OCI-LY1 (cell line): ENCODE results near the gene SUSD6.

Experiments
- H2AFZ ChIP-seq: fragments of 200-600 bp; sonication (generic), shearing (Covaris generic); 2 replicates; pipeline ENCODE4 v1.6.0; 2014; ENCODE audit warnings: antibody characterized with exemption, mild to moderate bottlenecking, low read length
- H3F3A ChIP-seq: fragments of 200-600 bp; sonication (generic), shearing (Covaris generic); 2 replicates; pipeline ENCODE4 v1.6.0; 2014; ENCODE audit warnings: mild to moderate bottlenecking, antibody characterized with exemption, low read length, moderate library complexity; ENCODE audit not compliant: insufficient read depth
- H3K27ac ChIP-seq: fragments of 200-600 bp; sonication (generic); 2 replicates; pipeline ENCODE4 v1.5.1; 2014; ENCODE audit warnings: low read length, mixed run types, mild to moderate bottlenecking, low read depth; ENCODE audit not compliant: poor library complexity, severe bottlenecking
- H3K27me3 ChIP-seq: fragments of 200-600 bp; sonication (generic); 2 replicates; pipeline ENCODE4 v1.6.0; 2014; ENCODE audit warnings: antibody characterized with exemption, mild to moderate bottlenecking, low read length, moderate library complexity; ENCODE audit not compliant: insufficient read depth
- H3K36me3 ChIP-seq: fragments of 200-600 bp; sonication (generic); 2 replicates; pipeline ENCODE4 v1.6.1; 2014; ENCODE audit warnings: mild to moderate bottlenecking, antibody characterized with exemption, low read length, moderate library complexity, mixed read lengths; ENCODE audit not compliant: insufficient read depth
- H3K4me1 ChIP-seq: fragments of 200-600 bp; sonication (generic); 2 replicates; pipeline ENCODE4 v1.5.1; 2014; ENCODE audit warnings: mild to moderate bottlenecking, low read length, moderate library complexity; ENCODE audit not compliant: insufficient read depth, severe bottlenecking
- H3K4me2 ChIP-seq: fragments of 200-600 bp; sonication (generic), shearing (Covaris generic); 2 replicates; pipeline ENCODE4 v1.6.1; 2014; ENCODE audit warnings: low read length
- H3K4me3 ChIP-seq: fragments of 200-600 bp; sonication (generic); 2 replicates; pipeline ENCODE4 v1.5.1; 2014; ENCODE audit warnings: low read length, low read depth, mild to moderate bottlenecking, mixed read lengths; ENCODE audit not compliant: poor library complexity, severe bottlenecking
- H3K79me2 ChIP-seq: fragments of 200-600 bp; shearing (Covaris generic); 2 replicates; pipeline ENCODE4 v1.6.1; 2016; ENCODE audit warnings: mixed run types, low read length, mixed read lengths; ENCODE audit not compliant: insufficient read depth
- H3K9ac ChIP-seq: fragments of 200-600 bp; sonication (generic), shearing (Covaris generic); 2 replicates; pipeline ENCODE4 v1.6.1; 2014; ENCODE audit warnings: mild to moderate bottlenecking, low read length, mixed read lengths
- H3K9me2 ChIP-seq: fragments of 200-600 bp; sonication (generic), shearing (Covaris generic); 2 replicates; pipeline ENCODE4 v1.6.1; 2014; ENCODE audit warnings: low read depth, mild to moderate bottlenecking, low read length, mixed read lengths
- H3K9me3 ChIP-seq: fragments of 200-600 bp; shearing (Covaris generic); 2 replicates; pipeline ENCODE4 v1.6.1; 2014; ENCODE audit warnings: low read length, mixed read lengths
- H4K20me1 ChIP-seq: fragments of 200-600 bp; sonication (generic), shearing (Covaris generic); 2 replicates; pipeline ENCODE4 v1.6.0; 2016; ENCODE audit warnings: mild to moderate bottlenecking, low read length; ENCODE audit not compliant: insufficient read depth
- EZH2 ChIP-seq: fragments of 200-600 bp; sonication (generic), shearing (Covaris generic); IDR thresholded peaks from 2 replicates; pipeline ENCODE4 v1.8.0; 2017; ENCODE audit warnings: borderline replicate concordance, mixed run types, mild to moderate bottlenecking, antibody characterized with exemption, low read length, moderate library complexity, mixed read lengths
- TF ChIP-seq, protein P1 (sequence below): fragments of 200-600 bp; sonication (generic), shearing (Covaris generic); IDR thresholded peaks from 2 replicates; pipeline ENCODE4 v1.5.1; 2017; ENCODE audit warnings: mild to moderate bottlenecking, antibody characterized with exemption, low read length, moderate library complexity, mixed read lengths

The SUSD6 gene

DNA sequence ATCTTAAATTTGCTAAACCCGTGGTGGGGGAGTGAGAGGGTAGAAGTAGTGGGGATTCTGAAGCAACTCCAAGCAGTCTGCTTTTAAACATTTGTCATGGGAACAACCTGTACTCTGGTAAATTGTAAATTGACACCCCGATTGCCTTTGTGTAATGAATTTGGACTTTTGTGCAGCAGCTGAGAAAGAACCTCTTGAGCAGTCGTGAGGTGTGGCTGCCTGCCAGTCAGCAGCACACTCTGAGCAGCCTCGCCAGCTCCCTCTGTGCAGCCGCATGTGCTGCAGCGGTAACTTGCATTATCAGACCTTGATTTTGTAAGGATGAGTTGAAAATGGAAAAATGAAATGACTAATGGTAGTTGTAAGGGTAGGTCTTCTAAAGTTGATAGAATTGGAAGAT, 74.3 kb downstream of the SUSD6 start:
- H3K4me1 ChIP-seq: peaks cover 84% of the 10 kb centered on the region
- no peaks in the 10 kb centered on the region for H3K9me3 ChIP-seq
- H3K9me2 ChIP-seq: no peaks in the 10 kb centered on the region
- H3K4me3 ChIP-seq: no peak overlapping the region
- H3K36me3 ChIP-seq: peaks cover 27% of the 10 kb centered on the region; the same call in 1 of the 2 replicates
- no peaks in the 10 kb centered on the region for H3F3A ChIP-seq
- H2AFZ ChIP-seq: no peak overlapping the region
- H3K79me2 ChIP-seq: peaks cover 77% of the 10 kb centered on the region
- no peaks in the 10 kb centered on the region for H4K20me1 ChIP-seq
- peak overlapping the region; percentile 82 for H3K27ac ChIP-seq
- TF ChIP-seq EZH2: no peak
- TF ChIP-seq, protein P1, sequence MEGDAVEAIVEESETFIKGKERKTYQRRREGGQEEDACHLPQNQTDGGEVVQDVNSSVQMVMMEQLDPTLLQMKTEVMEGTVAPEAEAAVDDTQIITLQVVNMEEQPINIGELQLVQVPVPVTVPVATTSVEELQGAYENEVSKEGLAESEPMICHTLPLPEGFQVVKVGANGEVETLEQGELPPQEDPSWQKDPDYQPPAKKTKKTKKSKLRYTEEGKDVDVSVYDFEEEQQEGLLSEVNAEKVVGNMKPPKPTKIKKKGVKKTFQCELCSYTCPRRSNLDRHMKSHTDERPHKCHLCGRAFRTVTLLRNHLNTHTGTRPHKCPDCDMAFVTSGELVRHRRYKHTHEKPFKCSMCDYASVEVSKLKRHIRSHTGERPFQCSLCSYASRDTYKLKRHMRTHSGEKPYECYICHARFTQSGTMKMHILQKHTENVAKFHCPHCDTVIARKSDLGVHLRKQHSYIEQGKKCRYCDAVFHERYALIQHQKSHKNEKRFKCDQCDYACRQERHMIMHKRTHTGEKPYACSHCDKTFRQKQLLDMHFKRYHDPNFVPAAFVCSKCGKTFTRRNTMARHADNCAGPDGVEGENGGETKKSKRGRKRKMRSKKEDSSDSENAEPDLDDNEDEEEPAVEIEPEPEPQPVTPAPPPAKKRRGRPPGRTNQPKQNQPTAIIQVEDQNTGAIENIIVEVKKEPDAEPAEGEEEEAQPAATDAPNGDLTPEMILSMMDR: 0 out of 2 replicates have a peak, but pooled peaks have one; percentile 8
- H3K4me2 ChIP-seq: peak overlapping the region; percentile 52
- no peaks in the 10 kb centered on the region for H3K27me3 ChIP-seq
- H3K9ac ChIP-seq: peak overlapping the region; percentile 29; the same call in 1 of the 2 replicates

DNA sequence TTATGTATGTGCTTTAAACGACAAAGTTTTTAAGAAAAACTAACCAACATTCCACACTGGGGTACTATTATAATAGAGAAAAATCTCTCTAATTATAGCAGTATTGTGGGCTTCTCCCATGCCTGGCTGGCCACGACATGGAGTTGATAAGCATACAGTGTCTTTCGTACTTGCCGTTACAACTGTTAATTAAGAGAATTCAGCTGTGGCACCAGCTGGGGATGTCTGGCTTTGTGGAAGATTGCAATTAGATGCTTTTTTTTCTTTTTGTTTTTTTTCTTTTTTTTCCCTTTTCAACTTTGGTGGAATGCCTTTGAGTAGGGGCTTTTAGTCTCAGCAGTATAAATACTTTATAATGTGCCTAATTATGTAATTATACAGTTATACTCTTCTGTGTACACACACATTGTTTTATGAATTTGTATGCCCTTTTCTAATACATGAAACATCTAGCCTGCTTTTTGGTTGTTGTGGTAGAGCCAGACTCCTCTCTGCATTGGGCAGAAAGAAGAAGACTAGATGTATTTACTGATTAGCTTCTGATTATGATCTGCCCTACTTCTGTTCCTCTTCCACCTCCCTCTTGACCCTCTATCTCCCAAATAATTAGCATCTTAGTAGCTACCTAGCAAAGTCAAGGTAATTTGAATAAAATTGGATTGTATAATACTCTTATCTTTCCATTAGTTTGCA, 76.4 kb downstream of the SUSD6 start:
- H4K20me1 ChIP-seq: no peaks in the 10 kb centered on the region
- H3K79me2 ChIP-seq: peaks cover 66% of the 10 kb centered on the region
- no peaks in the 10 kb centered on the region for H3F3A ChIP-seq
- H3K27me3 ChIP-seq: no peaks in the 10 kb centered on the region
- H3K36me3 ChIP-seq: peaks cover 12% of the 10 kb centered on the region; the same call in 1 of the 2 replicates
- no peaks in the 10 kb centered on the region for H3K9me3 ChIP-seq
- H3K27ac ChIP-seq: peak overlapping the region; percentile 62
- H3K4me2 ChIP-seq: peak overlapping the region; percentile 16; the same call in 1 of the 2 replicates
- H2AFZ ChIP-seq: no peak overlapping the region
- peak overlapping the region; percentile 25; the same call in 1 of the 2 replicates for H3K9ac ChIP-seq
- no peak overlapping the region for H3K4me3 ChIP-seq
- H3K9me2 ChIP-seq: no peaks in the 10 kb centered on the region
- H3K4me1 ChIP-seq: peaks cover 85% of the 10 kb centered on the region
- TF ChIP-seq EZH2: no peak
- TF ChIP-seq, protein P1: no peak

DNA sequence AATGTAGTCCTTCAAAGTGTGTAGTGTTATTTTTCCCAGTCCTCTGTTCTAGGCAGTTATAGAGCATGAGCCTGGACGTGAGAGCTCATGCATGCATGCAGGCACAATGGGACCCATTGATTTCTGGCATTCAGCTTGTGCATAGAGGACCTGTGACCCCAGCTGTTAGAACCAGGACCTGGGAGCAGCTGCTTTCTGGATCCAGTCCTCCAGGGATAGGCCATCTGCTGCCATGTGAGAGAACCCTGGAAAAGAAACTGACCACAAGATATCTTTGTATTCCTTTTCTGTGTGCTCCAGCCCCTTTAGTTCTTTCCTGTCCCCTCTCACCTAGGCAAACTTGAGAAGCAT, 76.9 kb downstream of the SUSD6 start:
- H2AFZ ChIP-seq: no peak overlapping the region
- H3K9ac ChIP-seq: no peak overlapping the region
- H3K4me2 ChIP-seq: no peak overlapping the region
- no peaks in the 10 kb centered on the region for H3K9me2 ChIP-seq
- peaks cover 61% of the 10 kb centered on the region for H3K79me2 ChIP-seq
- H3K27me3 ChIP-seq: no peaks in the 10 kb centered on the region
- no peaks in the 10 kb centered on the region for H3K9me3 ChIP-seq
- H3K4me1 ChIP-seq: peaks cover 85% of the 10 kb centered on the region
- no peak overlapping the region for H3K4me3 ChIP-seq
- H4K20me1 ChIP-seq: no peaks in the 10 kb centered on the region
- no peak overlapping the region for H3K27ac ChIP-seq
- H3K36me3 ChIP-seq: peaks cover 12% of the 10 kb centered on the region; the same call in 1 of the 2 replicates
- H3F3A ChIP-seq: no peaks in the 10 kb centered on the region
- TF ChIP-seq, protein P1: no peak
- no peak for TF ChIP-seq EZH2
